A549 (cell line): ENCODE data around the gene ANKRD11.

Experiments
- EHF ChIP-seq: fragments of 250-450 bp; sonication (Bioruptor Pico); IDR thresholded peaks from 2 replicates; pipeline ENCODE4 v1.5.0; 2020; ENCODE audit warnings: mild to moderate bottlenecking
- EP300 ChIP-seq, 2 experiments: fragments of >200 bp; sonication (Bioruptor Twin); formaldehyde crosslinking; IDR thresholded peaks; 2 replicates in 1 of 2; 3 replicates in 1 of 2; pipeline ENCODE4 v1.6.1; 2016 to 2017
- KDM1A ChIP-seq: fragments of 200-600 bp; sonication (generic); IDR thresholded peaks from 2 replicates; pipeline ENCODE4 v1.6.1; 2016; ENCODE audit warnings: low read depth, mild to moderate bottlenecking
- MAFK ChIP-seq: fragments of 450-650 bp; IDR thresholded peaks from 2 replicates; pipeline ENCODE4 v1.6.1; 2014; ENCODE audit not compliant: partially characterized antibody
- MAX ChIP-seq: IDR thresholded peaks from 2 replicates; pipeline ENCODE4 v1.6.1; 2012
- MYC ChIP-seq: IDR thresholded peaks from 2 replicates; pipeline ENCODE4 v1.6.1; 2012; ENCODE audit warnings: mild to moderate bottlenecking, inconsistent platforms, low read length, improper control_type of control experiment, borderline replicate concordance
- POLR2A ChIP-seq: IDR thresholded peaks from 2 replicates; pipeline ENCODE4 v1.6.1; 2012; ENCODE audit warnings: mild to moderate bottlenecking, low read length
- RAD21 ChIP-seq, 2 experiments: fragments of >200 bp in 1 of 2; sonication (Bioruptor Twin) in 1 of 2; formaldehyde crosslinking in 1 of 2; IDR thresholded peaks in 1 of 2; conservative IDR thresholded peaks in 1 of 2; 2 replicates in 1 of 2; 3 replicates in 1 of 2; pipeline ENCODE4 v1.6.1; 2012 to 2018; ENCODE audit warnings: inconsistent platforms in 1 of 2
- REST ChIP-seq: fragments of 200-600 bp; sonication (generic); IDR thresholded peaks from 2 replicates; pipeline ENCODE4 v1.6.1; 2016; ENCODE audit warnings: antibody characterized with exemption, mild to moderate bottlenecking, moderate library complexity
- SREBF2 ChIP-seq: fragments of 450-650 bp; IDR thresholded peaks from 2 replicates; pipeline ENCODE4 v1.6.1; 2014; ENCODE audit warnings: mild to moderate bottlenecking, moderate library complexity
- USF2 ChIP-seq: fragments of 450-650 bp; IDR thresholded peaks from 2 replicates; pipeline ENCODE4 v1.6.1; 2014; ENCODE audit warnings: antibody characterized with exemption
- TF ChIP-seq, protein P1 (sequence below): fragments of >200 bp; sonication (Bioruptor Twin); formaldehyde crosslinking; IDR thresholded peaks from 3 replicates; pipeline ENCODE4 v1.5.1; 2016
- TF ChIP-seq, protein P2 (sequence below): IDR thresholded peaks from 2 replicates; pipeline ENCODE4 v1.6.1; 2012; ENCODE audit warnings: low read depth, borderline replicate concordance

GRCh38 chr16:89304181-89304851 is 186.0 kb downstream of the ANKRD11 start:
- TF ChIP-seq USF2 (no peak), RAD21 (conservative IDR thresholded peaks at IDR 0.05 in 1 of 2, IDR thresholded peaks at IDR 0.05 in 1 of 2) (no peak), REST (no peak), EP300 (IDR thresholded peaks at IDR 0.05) (no peak), MAX (no peak), KDM1A (no peak), EHF (CRISPR knock-in tag) (no peak), MAFK (no peak), MYC (no peak), POLR2A (no peak), SREBF2 (no peak)
- TF ChIP-seq, protein P1, sequence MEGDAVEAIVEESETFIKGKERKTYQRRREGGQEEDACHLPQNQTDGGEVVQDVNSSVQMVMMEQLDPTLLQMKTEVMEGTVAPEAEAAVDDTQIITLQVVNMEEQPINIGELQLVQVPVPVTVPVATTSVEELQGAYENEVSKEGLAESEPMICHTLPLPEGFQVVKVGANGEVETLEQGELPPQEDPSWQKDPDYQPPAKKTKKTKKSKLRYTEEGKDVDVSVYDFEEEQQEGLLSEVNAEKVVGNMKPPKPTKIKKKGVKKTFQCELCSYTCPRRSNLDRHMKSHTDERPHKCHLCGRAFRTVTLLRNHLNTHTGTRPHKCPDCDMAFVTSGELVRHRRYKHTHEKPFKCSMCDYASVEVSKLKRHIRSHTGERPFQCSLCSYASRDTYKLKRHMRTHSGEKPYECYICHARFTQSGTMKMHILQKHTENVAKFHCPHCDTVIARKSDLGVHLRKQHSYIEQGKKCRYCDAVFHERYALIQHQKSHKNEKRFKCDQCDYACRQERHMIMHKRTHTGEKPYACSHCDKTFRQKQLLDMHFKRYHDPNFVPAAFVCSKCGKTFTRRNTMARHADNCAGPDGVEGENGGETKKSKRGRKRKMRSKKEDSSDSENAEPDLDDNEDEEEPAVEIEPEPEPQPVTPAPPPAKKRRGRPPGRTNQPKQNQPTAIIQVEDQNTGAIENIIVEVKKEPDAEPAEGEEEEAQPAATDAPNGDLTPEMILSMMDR = no peak
- TF ChIP-seq, protein P2, sequence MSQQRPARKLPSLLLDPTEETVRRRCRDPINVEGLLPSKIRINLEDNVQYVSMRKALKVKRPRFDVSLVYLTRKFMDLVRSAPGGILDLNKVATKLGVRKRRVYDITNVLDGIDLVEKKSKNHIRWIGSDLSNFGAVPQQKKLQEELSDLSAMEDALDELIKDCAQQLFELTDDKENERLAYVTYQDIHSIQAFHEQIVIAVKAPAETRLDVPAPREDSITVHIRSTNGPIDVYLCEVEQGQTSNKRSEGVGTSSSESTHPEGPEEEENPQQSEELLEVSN = no peak
